Subcutaneous abdominal adipose tissue (tissue), 5 donors: ENCODE data around the gene GPA33.
A peak's percentile ranks its signal among the peaks of the same experiment; 100 is the strongest.

Experiments
- H3K27ac ChIP-seq: one replicate; pipeline ENCODE4 v1.7.0; 2013; ENCODE audit warnings: low read depth, mild to moderate bottlenecking, inconsistent platforms, low read length, moderate library complexity
- H3K27me3 ChIP-seq, 5 donors: one replicate each; pipeline ENCODE4 v1.7.0; 2013; ENCODE audit warnings: low read length in 5 of 5, inconsistent platforms in 1 of 5; ENCODE audit not compliant: control insufficient read depth in 5 of 5, insufficient read depth in 4 of 5
- H3K36me3 ChIP-seq, 5 donors: one replicate each; pipeline ENCODE4 v1.7.0; 2013; ENCODE audit warnings: low read length in 5 of 5; ENCODE audit not compliant: control insufficient read depth in 5 of 5, insufficient read depth in 5 of 5
- H3K4me1 ChIP-seq, 5 donors: one replicate each; pipeline ENCODE4 v1.7.0; 2013; ENCODE audit warnings: low read length in 5 of 5, mild to moderate bottlenecking in 3 of 5, moderate library complexity in 1 of 5; ENCODE audit not compliant: control insufficient read depth in 5 of 5, insufficient read depth in 5 of 5
- H3K4me3 ChIP-seq, 5 donors: one replicate each; pipeline ENCODE4 v1.7.0; 2013; ENCODE audit warnings: low read length in 5 of 5, low read depth in 1 of 5
- H3K9ac ChIP-seq, 5 donors: one replicate each; pipeline ENCODE4 v1.7.0; 2013; ENCODE audit warnings: low read length in 5 of 5, mild to moderate bottlenecking in 4 of 5, moderate library complexity in 3 of 5
- H3K9me3 ChIP-seq, 5 donors: one replicate each; pipeline ENCODE4 v1.7.0; 2013; ENCODE audit warnings: low read length in 5 of 5; ENCODE audit not compliant: control insufficient read depth in 5 of 5
- donor health status: healthy.
- donor health status: healthy.
- donor health status: healthy.
- donor health status: healthy.
- donor health status: healthy.

GPA33 gene

DNA sequence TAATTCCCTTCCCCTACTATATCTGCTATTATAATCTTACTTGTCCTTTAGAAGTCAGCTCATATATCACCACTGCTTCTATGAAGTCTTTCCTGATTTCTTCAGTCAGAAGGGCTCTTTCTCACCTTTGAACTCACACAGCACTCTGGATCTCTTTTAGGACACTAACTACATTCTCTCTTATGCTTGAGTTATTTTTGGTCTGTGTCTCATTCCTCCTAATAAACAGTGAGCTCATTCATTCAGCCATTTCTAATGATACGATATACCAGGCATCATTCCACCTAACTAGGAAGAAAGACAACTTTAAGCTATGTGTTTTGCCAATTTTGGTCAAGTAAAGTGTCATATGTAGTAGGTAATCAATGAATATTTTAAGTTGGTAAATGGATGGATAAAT is 2.5 kb upstream of the GPA33 start:
- H3K27me3 ChIP-seq, result peaks cover 0 to 4% (median 0%) of the 10 kb centered on the region in 5 donors
- H3K9ac ChIP-seq, result no peak overlapping the region
- H3K4me1 ChIP-seq, result peaks cover 0 to 14% (median 0%) of the 10 kb centered on the region in 5 donors
- peaks cover 0 to 7% (median 0%) of the 10 kb centered on the region in 5 donors for H3K9me3 ChIP-seq
- H3K27ac ChIP-seq, result no peak overlapping the region
- no peak overlapping the region for H3K4me3 ChIP-seq
- H3K36me3 ChIP-seq, result no peaks in the 10 kb centered on the region

DNA sequence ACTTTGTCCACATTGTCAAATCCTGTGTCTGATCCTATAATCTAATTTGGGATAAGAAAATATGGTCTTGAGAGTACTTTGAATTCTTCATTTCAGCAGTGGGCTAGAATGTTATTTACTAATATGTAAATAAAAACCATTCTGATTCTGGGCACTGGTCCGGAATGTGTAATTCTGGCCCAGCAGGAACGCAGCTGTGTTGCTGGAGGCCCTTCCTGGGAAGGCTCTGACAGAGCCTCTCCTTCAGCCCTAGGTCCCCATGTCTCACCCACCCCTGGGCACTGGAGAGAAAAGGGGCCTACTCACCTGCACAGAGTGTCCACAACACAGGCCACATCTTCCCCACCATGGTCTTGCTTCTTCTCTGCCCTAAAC is 251 bp downstream of the GPA33 start:
- Histone ChIP-seq H3K9ac (no peak overlapping the region), H3K9me3 (no peaks in the 10 kb centered on the region), H3K27me3 (peaks cover 0 to 3% (median 0%) of the 10 kb centered on the region in 5 donors), H3K4me1 (peaks cover 0 to 10% (median 0%) of the 10 kb centered on the region in 5 donors), H3K4me3 (no peak overlapping the region), H3K27ac (no peak overlapping the region), H3K36me3 (no peaks in the 10 kb centered on the region)

DNA sequence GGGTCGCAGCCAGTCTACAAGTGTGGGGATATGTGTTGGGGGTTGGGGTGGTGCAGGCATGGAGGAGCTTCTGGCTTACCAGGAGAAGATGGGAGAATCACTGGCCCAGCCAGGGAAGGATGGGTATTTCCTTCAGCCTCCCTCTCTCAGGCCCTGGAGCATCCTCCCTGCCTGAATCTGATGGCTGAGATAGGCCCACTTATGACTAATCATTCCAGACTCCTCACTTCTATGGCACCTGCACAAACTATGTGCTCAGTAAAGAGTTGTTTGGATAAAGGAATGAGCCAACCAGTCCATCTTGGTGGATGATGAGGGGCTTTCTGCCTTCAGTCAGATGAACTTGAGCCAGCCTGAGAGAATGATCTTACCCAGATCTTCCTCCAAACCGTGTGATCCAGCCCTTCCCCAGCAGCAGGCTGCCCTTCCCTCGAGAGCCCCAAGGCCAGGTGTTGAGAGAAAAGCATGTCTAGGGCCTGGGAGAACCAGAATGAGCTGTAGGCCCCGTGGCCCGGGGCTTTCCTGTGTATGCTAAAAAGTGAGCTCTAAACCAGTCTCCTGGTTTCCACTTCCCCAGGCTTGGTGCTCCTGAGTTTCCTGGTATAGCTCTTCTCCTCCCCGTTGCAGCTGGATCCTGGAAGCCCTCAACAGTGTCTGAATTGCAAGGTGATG is 1.3 kb downstream of the GPA33 start:
- Histone ChIP-seq H3K27me3 (no peaks in the 10 kb centered on the region), H3K36me3 (no peaks in the 10 kb centered on the region), H3K27ac (no peak overlapping the region), H3K4me3 (no peak overlapping the region), H3K9me3 (no peaks in the 10 kb centered on the region), H3K4me1 (peaks cover 0 to 6% (median 0%) of the 10 kb centered on the region in 5 donors), H3K9ac (no peak overlapping the region)

- Histone ChIP-seq H3K4me3 (no peak overlapping the region), H3K4me1 (peaks cover 3 to 18% (median 7%) of the 10 kb centered on the region in 5 donors)
Measured at GRCh38 chr1:167086768-167087167, 3.4 kb downstream of the GPA33 start.

DNA sequence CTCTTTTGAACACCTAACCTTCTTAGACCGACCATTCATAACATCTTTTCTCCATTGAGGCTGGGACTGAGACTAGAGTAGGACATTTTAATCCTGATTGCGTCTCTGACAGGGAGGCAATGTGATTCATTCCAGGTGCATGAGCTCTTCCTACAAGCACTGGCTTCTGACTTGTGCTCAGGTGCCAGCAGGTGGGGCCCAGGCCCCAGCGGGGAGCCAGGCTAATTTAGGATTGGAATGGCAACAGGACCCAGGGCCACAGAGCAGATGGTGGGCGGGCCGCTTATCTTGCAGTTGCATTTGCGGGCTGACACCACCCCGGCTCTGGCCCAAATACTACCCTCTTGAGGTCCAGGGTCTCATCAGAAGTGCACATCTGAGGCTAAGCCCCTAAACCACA is 4.1 kb downstream of the GPA33 start:
- Histone ChIP-seq H3K27me3 (peaks cover 5 to 15% (median 9%) of the 10 kb centered on the region in 5 donors), H3K27ac (no peak overlapping the region), H3K36me3 (no peaks in the 10 kb centered on the region), H3K9ac (no peak overlapping the region), H3K9me3 (no peaks in the 10 kb centered on the region), H3K4me1 (peaks cover 3 to 18% (median 7%) of the 10 kb centered on the region in 5 donors), H3K4me3 (no peak overlapping the region)

More at GRCh38 chr1:167086768-167087167, 3.4 kb downstream of the GPA33 start:
- Histone ChIP-seq H3K27me3 (peaks cover 3 to 8% (median 7%) of the 10 kb centered on the region in 5 donors), H3K27ac (no peak overlapping the region), H3K9ac (no peak overlapping the region), H3K36me3 (no peaks in the 10 kb centered on the region), H3K9me3 (no peaks in the 10 kb centered on the region)

GRCh38 chr1:167084757-167085156 is 5.4 kb downstream of the GPA33 start:
- H3K4me3 ChIP-seq, result no peak overlapping the region
- H3K4me1 ChIP-seq, result peaks cover 3 to 14% (median 7%) of the 10 kb centered on the region in 5 donors
- H3K27ac ChIP-seq, result no peak overlapping the region
- no peaks in the 10 kb centered on the region for H3K36me3 ChIP-seq
- H3K9me3 ChIP-seq, result no peaks in the 10 kb centered on the region
- peaks cover 5 to 15% (median 9%) of the 10 kb centered on the region in 5 donors for H3K27me3 ChIP-seq
- no peak overlapping the region for H3K9ac ChIP-seq

GRCh38 chr1:167083871-167084270 is 6.3 kb downstream of the GPA33 start:
- Histone ChIP-seq H3K4me3 (no peak overlapping the region), H3K27me3 (peaks cover 5 to 15% (median 9%) of the 10 kb centered on the region in 5 donors), H3K9me3 (no peaks in the 10 kb centered on the region), H3K36me3 (no peaks in the 10 kb centered on the region), H3K9ac (no peak overlapping the region), H3K27ac (no peak overlapping the region), H3K4me1 (peaks cover 3 to 14% (median 7%) of the 10 kb centered on the region in 5 donors)

GRCh38 chr1:167083066-167083665 is 7.0 kb downstream of the GPA33 start:
- Histone ChIP-seq H3K4me1 (peaks cover 3 to 14% (median 7%) of the 10 kb centered on the region in 5 donors), H3K27ac (no peak overlapping the region), H3K9ac (no peak overlapping the region)

GRCh38 chr1:167082511-167083027 is 7.6 kb downstream of the GPA33 start:
- Histone ChIP-seq H3K27me3 (peaks cover 5 to 15% (median 9%) of the 10 kb centered on the region in 5 donors), H3K36me3 (no peaks in the 10 kb centered on the region), H3K9me3 (no peaks in the 10 kb centered on the region), H3K9ac (no peak overlapping the region), H3K4me1 (peaks cover 3 to 14% (median 7%) of the 10 kb centered on the region in 5 donors), H3K27ac (no peak overlapping the region), H3K4me3 (peak overlapping the region in 4 of 5 donors; percentile 6 to 38 (median 27))

More at GRCh38 chr1:167083066-167083665, 7.0 kb downstream of the GPA33 start:
- Histone ChIP-seq H3K27me3 (peaks cover 5 to 15% (median 9%) of the 10 kb centered on the region in 5 donors), H3K4me3 (peak overlapping the region in 3 of 5 donors; percentile 6 to 28 (median 26)), H3K36me3 (no peaks in the 10 kb centered on the region), H3K9me3 (no peaks in the 10 kb centered on the region)

DNA sequence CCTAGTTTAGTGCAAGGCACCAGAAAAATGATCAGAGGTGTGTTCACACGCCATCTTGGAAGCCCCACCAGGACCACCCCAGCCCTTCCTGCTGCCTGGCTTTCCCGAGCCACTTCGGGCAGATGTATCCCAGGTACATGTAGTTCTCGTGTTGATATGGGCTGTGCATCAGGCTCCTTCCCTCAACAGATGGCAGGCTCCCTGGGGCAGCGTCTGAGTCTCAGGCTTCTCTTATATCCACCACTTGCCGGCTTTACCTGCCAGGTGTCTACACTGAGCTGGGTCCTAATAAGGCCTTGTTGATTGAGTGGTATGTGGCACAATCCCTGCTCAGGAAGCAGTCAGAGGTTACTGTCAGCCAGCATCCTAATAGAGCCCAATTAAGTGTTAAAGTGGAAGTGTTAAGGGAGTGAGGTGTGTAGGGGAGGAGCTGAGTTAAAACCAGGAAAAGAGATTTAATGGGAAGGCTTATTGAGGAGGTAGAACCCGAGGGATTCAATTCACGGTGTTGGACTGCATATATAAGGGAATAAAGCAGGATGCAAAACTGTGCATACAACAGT is 8.5 kb downstream of the GPA33 start:
- Histone ChIP-seq H3K4me3 (no peak overlapping the region), H3K4me1 (peaks cover 3 to 14% (median 7%) of the 10 kb centered on the region in 5 donors), H3K27me3 (peaks cover 5 to 15% (median 9%) of the 10 kb centered on the region in 5 donors), H3K9me3 (no peaks in the 10 kb centered on the region), H3K27ac (no peak overlapping the region), H3K36me3 (no peaks in the 10 kb centered on the region), H3K9ac (no peak overlapping the region)
